ENCODE measurements around the gene PSG2.
A peak's percentile ranks its signal among the peaks of the same experiment; 100 is the strongest.
"Not testable (repeated sequence)": the region's sequence is repeated elsewhere in the genome, so short reads cannot be mapped to it uniquely, and the experiment has no call there.

DNA sequence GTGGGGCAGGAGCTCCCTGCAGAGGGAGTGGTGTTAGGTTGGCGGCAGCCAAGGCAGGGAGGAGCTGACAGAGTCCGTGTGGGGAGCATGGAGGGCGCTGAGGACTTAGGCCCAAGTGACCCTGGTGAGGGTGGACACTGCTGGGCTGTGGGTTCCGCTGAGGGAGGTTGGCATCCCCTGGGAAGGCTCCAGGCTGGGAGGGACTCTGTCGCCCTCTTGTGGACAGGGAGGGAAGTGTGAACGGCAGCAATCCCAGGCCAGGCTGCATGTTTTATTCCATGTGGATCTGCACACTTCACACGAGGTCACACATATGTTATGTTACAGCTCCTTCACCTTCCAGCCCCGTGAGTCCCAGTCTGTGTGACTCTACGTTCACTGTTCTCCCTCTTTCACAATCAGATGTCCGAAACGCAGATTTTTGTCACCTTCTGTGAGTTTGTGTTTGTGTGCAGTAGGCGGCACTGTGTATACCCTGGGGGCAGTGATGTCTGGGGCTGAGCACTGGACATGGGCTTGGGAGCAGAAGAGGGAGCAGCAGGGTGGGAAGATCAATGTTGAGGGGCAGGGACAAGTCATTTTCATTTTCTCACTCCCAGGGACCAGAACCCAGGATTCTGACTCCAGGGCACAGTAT lies 1.8 kb upstream of the PSG2 start:
- TF ChIP-seq, protein P1, sequence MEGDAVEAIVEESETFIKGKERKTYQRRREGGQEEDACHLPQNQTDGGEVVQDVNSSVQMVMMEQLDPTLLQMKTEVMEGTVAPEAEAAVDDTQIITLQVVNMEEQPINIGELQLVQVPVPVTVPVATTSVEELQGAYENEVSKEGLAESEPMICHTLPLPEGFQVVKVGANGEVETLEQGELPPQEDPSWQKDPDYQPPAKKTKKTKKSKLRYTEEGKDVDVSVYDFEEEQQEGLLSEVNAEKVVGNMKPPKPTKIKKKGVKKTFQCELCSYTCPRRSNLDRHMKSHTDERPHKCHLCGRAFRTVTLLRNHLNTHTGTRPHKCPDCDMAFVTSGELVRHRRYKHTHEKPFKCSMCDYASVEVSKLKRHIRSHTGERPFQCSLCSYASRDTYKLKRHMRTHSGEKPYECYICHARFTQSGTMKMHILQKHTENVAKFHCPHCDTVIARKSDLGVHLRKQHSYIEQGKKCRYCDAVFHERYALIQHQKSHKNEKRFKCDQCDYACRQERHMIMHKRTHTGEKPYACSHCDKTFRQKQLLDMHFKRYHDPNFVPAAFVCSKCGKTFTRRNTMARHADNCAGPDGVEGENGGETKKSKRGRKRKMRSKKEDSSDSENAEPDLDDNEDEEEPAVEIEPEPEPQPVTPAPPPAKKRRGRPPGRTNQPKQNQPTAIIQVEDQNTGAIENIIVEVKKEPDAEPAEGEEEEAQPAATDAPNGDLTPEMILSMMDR (IDR thresholded peaks at IDR 0.05) = peak; percentile 50
- not testable (repeated sequence) for TF ChIP-seq EZH2phosphoT487 (IDR thresholded peaks at IDR 0.05; ENCODE audit: borderline replicate concordance, low read depth)

Measured in SK-N-SH (cell line).